Amygdala (tissue), 56 donors: ENCODE measurements around the gene GBE1.
"Not testable (repeated sequence)": the region's sequence is repeated elsewhere in the genome, so short reads cannot be mapped to it uniquely, and the experiment has no call there.

Experiments used
- DNase-seq, 56 donors: peaks; one replicate each; lab custom pipeline; 2025; lab: John Stamatoyannopoulos, UW

GBE1 gene

GRCh38 chr3:81545572-81545971 is 215.9 kb downstream of the GBE1 start:
- no peak for DNase-seq

GRCh38 chr3:81544385-81544784 is 217.1 kb downstream of the GBE1 start:
- no peak for DNase-seq

- no peak for DNase-seq
Observed at GRCh38 chr3:81540787-81541186, 220.7 kb downstream of the GBE1 start.

GRCh38 chr3:81531846-81532245 is 229.6 kb downstream of the GBE1 start:
- no peak for DNase-seq

GRCh38 chr3:81531263-81531662 is 230.2 kb downstream of the GBE1 start:
- no peak for DNase-seq

GRCh38 chr3:81530180-81530939 is 231.1 kb downstream of the GBE1 start:
- no peak for DNase-seq

- no peak for DNase-seq
Observed at GRCh38 chr3:81521855-81522254, 239.6 kb downstream of the GBE1 start.

- no peak for DNase-seq
Observed at GRCh38 chr3:81518945-81519344, 242.5 kb downstream of the GBE1 start.

GRCh38 chr3:81516042-81516441 is 245.4 kb downstream of the GBE1 start:
- DNase-seq, result no peak

- no peak for DNase-seq
Observed at GRCh38 chr3:81513591-81513990, 247.9 kb downstream of the GBE1 start.

- no peak for DNase-seq
Observed at GRCh38 chr3:81503026-81503425, 258.4 kb downstream of the GBE1 start.

- DNase-seq, result no peak
Observed at GRCh38 chr3:81502236-81502635, 259.2 kb downstream of the GBE1 start.

- DNase-seq, result no peak
Observed at GRCh38 chr3:81500039-81500438, 261.4 kb downstream of the GBE1 start.

GRCh38 chr3:81497572-81498251 is 263.7 kb downstream of the GBE1 start:
- no peak for DNase-seq

GRCh38 chr3:81496407-81497104 is 264.9 kb downstream of the GBE1 start:
- DNase-seq, result no peak

GRCh38 chr3:81492471-81492870 is 269.0 kb downstream of the GBE1 start:
- DNase-seq, result not testable (repeated sequence)

GRCh38 chr3:81492040-81492439 is 269.4 kb downstream of the GBE1 start:
- DNase-seq, result no peak

GRCh38 chr3:81490541-81491288 is 270.7 kb downstream of the GBE1 start:
- DNase-seq, result peak in 44 of 56 donors; percentile 0 to 86 (median 26)

- DNase-seq, result no peak
Observed at GRCh38 chr3:81485444-81485865, 276.0 kb downstream of the GBE1 start.

- DNase-seq, result no peak
Observed at GRCh38 chr3:81484520-81484919, 276.9 kb downstream of the GBE1 start.

GRCh38 chr3:81483046-81483445 is 278.4 kb downstream of the GBE1 start:
- no peak for DNase-seq
